Trophoblast cell (in vitro differentiated cells and primary cell): ENCODE data around the gene CELF1.

Experiments
- DNase-seq, 2 donors: peaks; one replicate each; pipeline ENCODE4 v3.0.0-alpha.2; 2016
- H2AFZ ChIP-seq: 2 replicates; pipeline ENCODE4 v1.6.1; 2013; ENCODE audit warnings: low read length, moderate library complexity, mild to moderate bottlenecking; ENCODE audit not compliant: insufficient read depth, poor library complexity
- H2AK5ac ChIP-seq: 2 replicates; pipeline ENCODE4 v1.6.1; 2013; ENCODE audit warnings: mild to moderate bottlenecking, low read length
- H2BK120ac ChIP-seq: 2 replicates; pipeline ENCODE4 v1.6.1; 2013; ENCODE audit warnings: low read length, mild to moderate bottlenecking, moderate library complexity; ENCODE audit not compliant: insufficient read depth, poor library complexity
- H2BK12ac ChIP-seq: 2 replicates; pipeline ENCODE4 v1.6.1; 2013; ENCODE audit warnings: mild to moderate bottlenecking, low read length, moderate library complexity
- H2BK5ac ChIP-seq: 2 replicates; pipeline ENCODE4 v1.6.1; 2013; ENCODE audit warnings: low read length, low read depth, moderate library complexity, mild to moderate bottlenecking; ENCODE audit not compliant: poor library complexity
- H3K14ac ChIP-seq: 2 replicates; pipeline ENCODE4 v1.6.1; 2013; ENCODE audit warnings: mild to moderate bottlenecking, low read length
- H3K18ac ChIP-seq: 2 replicates; pipeline ENCODE4 v1.6.1; 2013; ENCODE audit warnings: mild to moderate bottlenecking, low read length
- H3K23ac ChIP-seq: 2 replicates; pipeline ENCODE4 v1.6.1; 2013; ENCODE audit warnings: low read length
- H3K27ac ChIP-seq: 2 replicates; pipeline ENCODE4 v1.5.1; 2013; ENCODE audit warnings: low read depth, mild to moderate bottlenecking, inconsistent platforms, low read length, moderate library complexity
- H3K27me3 ChIP-seq: 2 replicates; pipeline ENCODE4 v1.6.1; 2013; ENCODE audit warnings: inconsistent platforms, mild to moderate bottlenecking, low read length, moderate library complexity; ENCODE audit not compliant: insufficient read depth
- H3K36me3 ChIP-seq, 2 experiments: 1 replicate in 1 of 2; 2 replicates in 1 of 2; pipeline ENCODE4 v1.6.1; 2013; ENCODE audit warnings: low read length in 2 of 2, mild to moderate bottlenecking in 2 of 2, moderate library complexity in 1 of 2; ENCODE audit not compliant: insufficient read depth in 2 of 2, control insufficient read depth in 1 of 2
- H3K4ac ChIP-seq: 2 replicates; pipeline ENCODE4 v1.6.1; 2013; ENCODE audit warnings: low read depth, mild to moderate bottlenecking, low read length, moderate library complexity
- H3K4me1 ChIP-seq, 2 experiments: 1 replicate in 1 of 2; 2 replicates in 1 of 2; pipeline ENCODE4 v1.6.1; 2013; ENCODE audit warnings: low read length in 2 of 2, mild to moderate bottlenecking in 2 of 2, moderate library complexity in 1 of 2; ENCODE audit not compliant: insufficient read depth in 2 of 2, control insufficient read depth in 1 of 2
- H3K4me2 ChIP-seq: 2 replicates; pipeline ENCODE4 v1.6.1; 2013; ENCODE audit warnings: inconsistent platforms, mild to moderate bottlenecking, low read length, moderate library complexity
- H3K4me3 ChIP-seq: 2 replicates; pipeline ENCODE4 v1.5.1; 2013; ENCODE audit warnings: mild to moderate bottlenecking, low read depth, low read length, inconsistent platforms
- H3K79me1 ChIP-seq: one replicate; pipeline ENCODE4 v1.6.1; 2013; ENCODE audit warnings: low read length
- H3K79me2 ChIP-seq: 2 replicates; pipeline ENCODE4 v1.6.1; 2013; ENCODE audit warnings: low read length, mild to moderate bottlenecking; ENCODE audit not compliant: control insufficient read depth, insufficient read depth, poor library complexity
- H3K9ac ChIP-seq: 2 replicates; pipeline ENCODE4 v1.6.1; 2013; ENCODE audit warnings: mild to moderate bottlenecking, low read length
- H3K9me3 ChIP-seq: 2 replicates; pipeline ENCODE4 v1.6.1; 2013; ENCODE audit warnings: low read depth, mild to moderate bottlenecking, control low read depth, inconsistent platforms, low read length; ENCODE audit not compliant: insufficient read depth
- H4K12ac ChIP-seq: 2 replicates; pipeline ENCODE4 v1.6.1; 2013; ENCODE audit warnings: low read depth, mild to moderate bottlenecking, low read length, moderate library complexity
- H4K8ac ChIP-seq: 2 replicates; pipeline ENCODE4 v1.6.1; 2013; ENCODE audit warnings: low read depth, mild to moderate bottlenecking, low read length, moderate library complexity
- H4K91ac ChIP-seq: one replicate; pipeline ENCODE4 v1.6.1; 2013; ENCODE audit warnings: low read depth, mild to moderate bottlenecking, low read length, moderate library complexity
- WGBS: extraction: QIAGEN DNeasy Blood & Tissue Kit; methylation state at CpG from one replicate; pipeline ENCODE4 v1.1.7; 2013; ENCODE audit warnings: missing lambda C conversion rate; ENCODE audit not compliant: insufficient read length, insufficient coverage; ENCODE audit errors: extremely low coverage; 5-methylcytosine and 5-hydroxymethylcytosine counted together

The CELF1 gene

DNA sequence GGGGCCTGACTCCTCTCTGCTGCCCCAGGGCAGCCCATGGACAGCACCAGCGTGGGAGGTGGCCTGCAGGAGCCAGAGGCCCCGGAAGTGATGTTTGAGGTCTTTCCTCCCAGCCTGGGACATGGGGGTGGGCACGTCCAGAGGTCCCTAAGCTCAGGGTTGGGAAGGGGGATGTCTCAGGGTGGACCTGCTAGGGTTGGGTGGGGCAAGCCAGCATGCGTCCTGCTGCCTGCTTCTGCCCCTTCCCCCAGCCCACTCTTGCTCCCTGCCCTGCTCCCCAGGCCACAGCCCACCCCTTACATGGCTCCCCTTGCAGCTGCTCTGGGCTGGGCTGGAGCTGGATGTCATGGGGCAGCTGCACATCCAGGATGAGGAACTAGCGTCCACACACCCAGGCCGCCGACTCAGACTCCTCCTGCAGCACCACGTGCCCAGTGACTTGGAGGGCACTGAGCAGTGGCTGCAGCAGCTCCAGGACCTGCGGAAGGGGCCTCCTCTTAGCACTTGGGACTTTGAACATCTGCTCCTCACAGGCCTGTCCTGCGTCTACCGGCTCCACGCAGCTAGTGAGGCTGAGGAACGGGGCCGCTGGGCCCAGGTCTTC is 34.9 kb upstream of the CELF1 start:
- Histone ChIP-seq H3K27me3 (peaks cover 6% of the 10 kb centered on the region), H2BK5ac (no peak overlapping the region), H3K14ac (no peak overlapping the region), H3K4me3 (no peak overlapping the region), H3K36me3 (peaks cover 20 to 22% of the 10 kb centered on the region in 2 experiments), H3K9me3 (no peaks in the 10 kb centered on the region), H3K79me1 (no peaks in the 10 kb centered on the region), H3K4ac (no peak overlapping the region), H2AFZ (no peak overlapping the region), H3K79me2 (no peaks in the 10 kb centered on the region), H3K9ac (no peak overlapping the region), H4K91ac (no peak overlapping the region), H4K12ac (no peak overlapping the region), H3K27ac (no peak overlapping the region), H4K8ac (no peak overlapping the region), H3K4me1 (peaks cover 4 to 7% of the 10 kb centered on the region in 2 experiments), H2BK120ac (no peak overlapping the region), H2BK12ac (no peak overlapping the region), H2AK5ac (no peak overlapping the region), H3K18ac (no peak overlapping the region), H3K23ac (no peak overlapping the region), H3K4me2 (no peak overlapping the region)
- no CpG with 5 or more reads among the region's 14 CpGs for WGBS
- DNase-seq: peak in 1 of 2 donors; percentile 9

DNA sequence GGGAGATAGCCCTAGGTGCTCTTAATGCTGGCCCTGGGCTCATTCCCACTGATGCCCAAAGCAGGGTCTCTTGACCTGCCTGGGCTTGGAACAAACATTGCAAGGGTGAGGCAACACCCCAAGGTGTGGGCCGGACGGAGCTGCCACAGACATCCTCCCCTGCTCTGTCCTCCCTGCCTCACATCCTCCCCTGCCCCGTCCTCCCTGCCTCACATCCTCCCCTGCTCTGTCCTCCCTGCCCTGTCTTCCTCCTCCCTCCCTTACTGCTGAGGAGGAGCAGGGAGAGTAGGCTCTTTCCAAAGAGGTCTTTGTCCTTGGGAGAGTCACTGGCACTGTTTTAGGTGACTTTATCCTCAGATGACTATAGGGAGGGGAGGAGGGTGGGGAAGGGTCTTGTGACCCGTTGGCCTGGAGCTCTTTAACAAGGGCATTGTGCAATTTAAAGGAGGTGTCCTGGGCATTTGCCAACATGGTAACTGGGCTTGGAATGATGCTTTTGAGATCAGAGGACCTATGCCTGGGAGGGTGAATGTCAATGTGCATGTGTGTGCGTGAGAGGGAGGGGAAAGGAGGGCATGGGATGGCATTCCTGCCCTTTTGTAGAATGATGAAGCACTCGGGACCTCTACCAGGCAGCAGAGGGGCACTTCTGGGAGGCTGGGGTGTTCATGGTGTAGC is 34.2 kb upstream of the CELF1 start:
- H2AK5ac ChIP-seq: no peak overlapping the region
- H3K9me3 ChIP-seq: no peaks in the 10 kb centered on the region
- H4K8ac ChIP-seq: no peak overlapping the region
- no peak overlapping the region for H4K91ac ChIP-seq
- no peak overlapping the region for H3K4me3 ChIP-seq
- H3K36me3 ChIP-seq: peaks cover 26 to 28% of the 10 kb centered on the region in 2 experiments
- H2BK12ac ChIP-seq: no peak overlapping the region
- no peak overlapping the region for H2BK5ac ChIP-seq
- H3K27me3 ChIP-seq: no peaks in the 10 kb centered on the region
- H4K12ac ChIP-seq: no peak overlapping the region
- DNase-seq: no peak
- H3K79me1 ChIP-seq: no peaks in the 10 kb centered on the region
- H3K4me2 ChIP-seq: no peak overlapping the region
- H3K23ac ChIP-seq: no peak overlapping the region
- H3K14ac ChIP-seq: no peak overlapping the region
- no peak overlapping the region for H3K18ac ChIP-seq
- no peak overlapping the region for H3K27ac ChIP-seq
- no peak overlapping the region for H3K4ac ChIP-seq
- H2BK120ac ChIP-seq: no peak overlapping the region
- H2AFZ ChIP-seq: no peak overlapping the region
- no peaks in the 10 kb centered on the region for H3K79me2 ChIP-seq
- no CpG with 5 or more reads among the region's 6 CpGs for WGBS
- peaks cover 4 to 7% of the 10 kb centered on the region in 2 experiments for H3K4me1 ChIP-seq
- no peak overlapping the region for H3K9ac ChIP-seq

DNA sequence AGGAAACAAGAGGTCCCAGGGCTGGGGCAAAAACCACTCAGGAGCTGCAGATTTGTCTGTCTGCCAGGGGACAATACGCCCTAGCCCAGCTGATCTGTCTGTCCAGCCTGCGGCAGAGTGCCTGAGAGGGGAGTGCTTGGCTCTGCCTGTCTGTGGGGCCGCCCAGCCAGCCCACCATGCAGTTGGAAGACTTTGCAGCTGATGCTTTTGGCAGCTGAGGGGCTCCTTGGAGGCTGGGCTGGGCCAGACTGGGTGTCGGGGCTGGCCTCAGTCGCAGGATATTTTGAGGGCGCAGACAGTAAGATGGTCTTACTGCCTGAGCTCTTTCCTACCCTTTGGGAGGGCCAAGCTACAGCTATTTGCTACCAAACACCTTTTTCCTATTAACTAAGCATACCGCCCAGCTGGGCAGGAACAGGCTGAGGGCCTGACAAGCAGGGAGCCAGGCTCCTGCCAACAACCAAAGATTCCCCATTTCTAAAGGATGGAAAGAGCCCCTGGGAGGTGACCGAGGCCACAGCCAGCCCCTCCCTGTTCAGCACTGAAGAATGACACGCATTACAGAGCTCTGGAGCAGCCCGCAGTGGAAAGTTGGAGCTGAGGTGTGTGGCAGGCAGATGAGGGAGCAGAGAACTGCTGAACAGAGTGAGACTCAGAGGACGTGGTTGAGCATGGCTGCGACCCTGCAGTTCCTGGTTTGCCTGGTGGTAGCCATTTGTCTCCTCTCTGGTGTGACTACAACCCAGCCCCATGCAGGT is 33.3 kb upstream of the CELF1 start, which contains the start of gene FAM180B:
TSS of gene FAM180B (plus strand) at position 581 of the 758 bp plus-strand sequence. CDS start at position 672, 91 bp downstream.
- Histone ChIP-seq H4K8ac (no peak within 1 kb of the TSS), H3K23ac (no peak within 1 kb of the TSS), H3K18ac (no peak within 1 kb of the TSS), H3K27ac (no peak within 1 kb of the TSS), H3K4me1 (peaks cover 4 to 6% of the 10 kb centered on the region in 2 experiments), H3K14ac (no peak within 1 kb of the TSS), H2AK5ac (no peak within 1 kb of the TSS), H4K12ac (no peak within 1 kb of the TSS), H3K9me3 (no peaks in the 10 kb centered on the region), H2BK12ac (no peak within 1 kb of the TSS), H3K79me1 (no peaks in the 10 kb centered on the region), H2AFZ (no peak within 1 kb of the TSS), H3K79me2 (no peaks in the 10 kb centered on the region), H3K4ac (no peak within 1 kb of the TSS), H3K36me3 (peaks cover 31 to 33% of the 10 kb centered on the region in 2 experiments), H2BK5ac (no peak within 1 kb of the TSS), H4K91ac (no peak within 1 kb of the TSS), H3K4me3 (no peak within 1 kb of the TSS), H3K27me3 (no peaks in the 10 kb centered on the region), H2BK120ac (no peak within 1 kb of the TSS), H3K4me2 (no peak within 1 kb of the TSS), H3K9ac (no peak within 1 kb of the TSS)
- no CpG with 5 or more reads among the region's 12 CpGs for WGBS
- DNase-seq: no peak

DNA sequence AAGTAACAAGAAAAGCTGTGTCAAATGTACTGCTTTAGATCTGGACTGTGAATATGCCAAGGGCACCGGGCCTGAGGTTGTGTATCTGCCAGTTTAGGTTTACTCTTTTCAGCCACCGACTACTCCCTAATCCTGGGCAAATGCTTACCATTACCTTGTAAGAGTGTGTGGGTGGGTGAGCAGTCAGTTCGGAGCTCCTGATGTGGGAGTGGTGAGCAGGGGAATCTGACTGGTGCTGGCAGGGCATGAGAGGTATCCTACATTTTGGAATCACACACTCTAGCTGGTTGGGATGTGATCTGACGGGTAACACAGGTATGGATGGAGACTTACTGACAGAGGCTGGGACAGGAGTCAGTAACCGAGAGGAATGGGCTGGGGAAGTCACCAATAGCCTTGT is 30.9 kb upstream of the CELF1 start:
- Histone ChIP-seq H2BK5ac (no peak overlapping the region), H3K79me2 (peaks cover 5% of the 10 kb centered on the region), H3K79me1 (peaks cover 3% of the 10 kb centered on the region), H3K14ac (no peak overlapping the region), H4K8ac (no peak overlapping the region), H3K27ac (no peak overlapping the region), H3K9ac (no peak overlapping the region), H3K9me3 (no peaks in the 10 kb centered on the region), H2AFZ (no peak overlapping the region), H3K18ac (no peak overlapping the region), H2BK12ac (no peak overlapping the region), H3K27me3 (no peaks in the 10 kb centered on the region), H4K12ac (no peak overlapping the region), H3K4me2 (no peak overlapping the region), H4K91ac (no peak overlapping the region), H2BK120ac (no peak overlapping the region), H3K4ac (no peak overlapping the region), H3K4me1 (peaks cover 0 to 6% of the 10 kb centered on the region in 2 experiments), H2AK5ac (no peak overlapping the region), H3K4me3 (no peak overlapping the region), H3K23ac (no peak overlapping the region), H3K36me3 (peaks cover 36 to 40% of the 10 kb centered on the region in 2 experiments)
- no peak for DNase-seq
- no CpG with 5 or more reads among the region's 5 CpGs for whole genome bisulfite sequencing
